ENCODE results near the gene SERPINB1.

GRCh38 chr6:2848851-2849250, 7.2 kb upstream of the SERPINB1 start:
- no peak for TF ChIP-seq CTCF (conservative IDR thresholded peaks at IDR 0.05; ENCODE audit: low read depth, low read length)
- TF ChIP-seq EZH2 (IDR thresholded peaks at IDR 0.05; ENCODE audit: low read length, unreplicated experiment): no peak
- no peak for TF ChIP-seq EZH2phosphoT487 (IDR thresholded peaks at IDR 0.05; ENCODE audit: borderline replicate concordance, low read length)

Measured in PC-3 (cell line).